D721Med (cell line): ENCODE data around the gene LRRC9.
"Not testable (repeated sequence)": the region's sequence is repeated elsewhere in the genome, so short reads cannot be mapped to it uniquely, and the experiment has no call there.

Experiments used
- DNase-seq: peaks from one replicate; pipeline ENCODE4 v3.0.0; 2011; ENCODE audit warnings: low spot score; ENCODE audit not compliant: insufficient read length
- FAIRE-seq: peaks from 2 replicates; lab custom pipeline; 2011; peaks lifted over from hg19 to GRCh38; lab: Jason Lieb, UNC
- CTCF ChIP-seq: IDR thresholded peaks from 2 replicates; pipeline ENCODE4 v1.5.1; 2012; ENCODE audit warnings: mild to moderate bottlenecking, control low read depth; ENCODE audit not compliant: insufficient read depth; ENCODE audit errors: missing control alignments

Gene LRRC9

GRCh38 chr14:60095231-60095630 lies 175.3 kb downstream of the LRRC9 start:
- TF ChIP-seq CTCF = no peak
- FAIRE-seq (no peak), DNase-seq (no peak)

- no peak for FAIRE-seq
- DNase-seq = no peak
- TF ChIP-seq CTCF = no peak
Observed at GRCh38 chr14:60095781-60096450, 176.0 kb downstream of the LRRC9 start.

- no peak for TF ChIP-seq CTCF
- DNase-seq (no peak), FAIRE-seq (no peak)
Observed at GRCh38 chr14:60097974-60098373, 178.0 kb downstream of the LRRC9 start.

- not testable (repeated sequence) for DNase-seq, FAIRE-seq
Observed at GRCh38 chr14:60099855-60100254, 179.9 kb downstream of the LRRC9 start.

- FAIRE-seq (no peak), DNase-seq (no peak)
- TF ChIP-seq CTCF = no peak
Observed at GRCh38 chr14:60101786-60102185, 181.8 kb downstream of the LRRC9 start.

- FAIRE-seq = no peak
- no peak for TF ChIP-seq CTCF
- DNase-seq = no peak
Observed at GRCh38 chr14:60102389-60102788, 182.4 kb downstream of the LRRC9 start.

GRCh38 chr14:60106339-60106738 lies 186.4 kb downstream of the LRRC9 start:
- DNase-seq = no peak
- no peak for FAIRE-seq
- no peak for TF ChIP-seq CTCF
